Esophagus squamous epithelium (tissue), 4 donors: Measurements from ENCODE around the gene ALG9.

Source experiments
- POLR2A ChIP-seq, 4 donors: fragments of 450-650 bp; IDR thresholded peaks; one replicate each; pipeline ENCODE4 v1.6.1; 2017; ENCODE audit warnings: antibody characterized with exemption in 4 of 4, mild to moderate bottlenecking in 4 of 4, moderate library complexity in 3 of 4
- TF ChIP-seq, protein P1 (sequence below), 6 experiments: fragments of 450-650 bp in 4 of 6; fragments of 200-600 bp in 2 of 6; sonication (generic) in 2 of 6; IDR thresholded peaks; one replicate each; pipeline ENCODE4 v1.5.1; 2016 to 2019; ENCODE audit warnings: antibody characterized with exemption in 6 of 6, mild to moderate bottlenecking in 4 of 6, moderate library complexity in 4 of 6

GRCh38 chr11:111819161-111819828 lies 52.1 kb downstream of the ALG9 start:
- TF ChIP-seq POLR2A (IDR thresholded peaks at IDR 0.05), result no peak
- TF ChIP-seq, protein P1, sequence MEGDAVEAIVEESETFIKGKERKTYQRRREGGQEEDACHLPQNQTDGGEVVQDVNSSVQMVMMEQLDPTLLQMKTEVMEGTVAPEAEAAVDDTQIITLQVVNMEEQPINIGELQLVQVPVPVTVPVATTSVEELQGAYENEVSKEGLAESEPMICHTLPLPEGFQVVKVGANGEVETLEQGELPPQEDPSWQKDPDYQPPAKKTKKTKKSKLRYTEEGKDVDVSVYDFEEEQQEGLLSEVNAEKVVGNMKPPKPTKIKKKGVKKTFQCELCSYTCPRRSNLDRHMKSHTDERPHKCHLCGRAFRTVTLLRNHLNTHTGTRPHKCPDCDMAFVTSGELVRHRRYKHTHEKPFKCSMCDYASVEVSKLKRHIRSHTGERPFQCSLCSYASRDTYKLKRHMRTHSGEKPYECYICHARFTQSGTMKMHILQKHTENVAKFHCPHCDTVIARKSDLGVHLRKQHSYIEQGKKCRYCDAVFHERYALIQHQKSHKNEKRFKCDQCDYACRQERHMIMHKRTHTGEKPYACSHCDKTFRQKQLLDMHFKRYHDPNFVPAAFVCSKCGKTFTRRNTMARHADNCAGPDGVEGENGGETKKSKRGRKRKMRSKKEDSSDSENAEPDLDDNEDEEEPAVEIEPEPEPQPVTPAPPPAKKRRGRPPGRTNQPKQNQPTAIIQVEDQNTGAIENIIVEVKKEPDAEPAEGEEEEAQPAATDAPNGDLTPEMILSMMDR (IDR thresholded peaks at IDR 0.05), result no peak
